ENCODE data around the gene SSBP4.

DNA sequence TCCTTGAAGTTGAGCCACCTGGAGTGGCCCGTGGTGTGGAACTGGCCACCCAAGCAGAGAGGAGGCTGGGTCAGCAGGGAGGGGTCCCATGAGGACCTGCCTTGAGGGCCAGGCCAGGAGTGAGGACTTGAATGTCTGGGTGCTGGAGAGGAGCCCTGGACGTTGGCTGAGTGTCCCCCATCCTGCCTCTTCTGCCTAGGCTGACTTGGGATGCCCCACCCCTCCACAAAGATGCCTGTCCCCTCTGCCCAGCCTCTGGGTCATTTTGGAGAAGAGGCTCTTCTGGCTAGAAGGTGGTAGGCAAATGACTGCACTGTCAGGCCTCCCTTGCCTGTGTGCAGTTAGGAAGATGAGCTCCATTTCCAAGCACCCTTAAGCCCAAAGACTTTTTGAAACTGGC is 1.7 kb downstream of the SSBP4 start:
- TF ChIP-seq, protein P1, sequence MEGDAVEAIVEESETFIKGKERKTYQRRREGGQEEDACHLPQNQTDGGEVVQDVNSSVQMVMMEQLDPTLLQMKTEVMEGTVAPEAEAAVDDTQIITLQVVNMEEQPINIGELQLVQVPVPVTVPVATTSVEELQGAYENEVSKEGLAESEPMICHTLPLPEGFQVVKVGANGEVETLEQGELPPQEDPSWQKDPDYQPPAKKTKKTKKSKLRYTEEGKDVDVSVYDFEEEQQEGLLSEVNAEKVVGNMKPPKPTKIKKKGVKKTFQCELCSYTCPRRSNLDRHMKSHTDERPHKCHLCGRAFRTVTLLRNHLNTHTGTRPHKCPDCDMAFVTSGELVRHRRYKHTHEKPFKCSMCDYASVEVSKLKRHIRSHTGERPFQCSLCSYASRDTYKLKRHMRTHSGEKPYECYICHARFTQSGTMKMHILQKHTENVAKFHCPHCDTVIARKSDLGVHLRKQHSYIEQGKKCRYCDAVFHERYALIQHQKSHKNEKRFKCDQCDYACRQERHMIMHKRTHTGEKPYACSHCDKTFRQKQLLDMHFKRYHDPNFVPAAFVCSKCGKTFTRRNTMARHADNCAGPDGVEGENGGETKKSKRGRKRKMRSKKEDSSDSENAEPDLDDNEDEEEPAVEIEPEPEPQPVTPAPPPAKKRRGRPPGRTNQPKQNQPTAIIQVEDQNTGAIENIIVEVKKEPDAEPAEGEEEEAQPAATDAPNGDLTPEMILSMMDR (IDR thresholded peaks at IDR 0.05): no peak
- no peak for TF ChIP-seq POLR2A (IDR thresholded peaks at IDR 0.05)
